HEK293 (cell line): ENCODE measurements around the gene LRRTM2.

ENCODE experiments used
- CTCF ChIA-PET: fragments of 350-600 bp; formaldehyde crosslinking; extraction: SDS; loops from one replicate; lab custom pipeline; 2021; ENCODE audit warnings: antibody characterized with exemption; lab: Yijun Ruan, JAX
- POLR2A ChIA-PET: fragments of 300-600 bp; formaldehyde crosslinking; extraction: SDS; loops from one replicate; lab custom pipeline; 2020; ENCODE audit warnings: antibody characterized with exemption, inconsistent platforms; lab: Yijun Ruan, JAX
- H3K27ac ChIP-seq: fragments of 200-500 bp; sonication (Bioruptor generic); 2 replicates; pipeline ENCODE4 v1.5.1; 2014; ENCODE audit warnings: low read depth, low read length, control low read depth, inconsistent platforms; ENCODE audit errors: extremely low read depth
- H3K36me3 ChIP-seq, 2 experiments: fragments of 200-500 bp in 1 of 2; sonication (Bioruptor generic) in 1 of 2; 1 replicate in 1 of 2; 2 replicates in 1 of 2; pipeline ENCODE4 v1.5.1; 2014 to 2017; ENCODE audit warnings: inconsistent platforms in 2 of 2, low read length in 2 of 2; ENCODE audit not compliant: control insufficient read depth in 2 of 2, insufficient read depth in 1 of 2
- H3K4me1 ChIP-seq: fragments of 200-500 bp; sonication (Bioruptor generic); 2 replicates; pipeline ENCODE4 v1.5.1; 2014; ENCODE audit warnings: mild to moderate bottlenecking, low read length, inconsistent platforms; ENCODE audit not compliant: control insufficient read depth, insufficient read depth
- H3K4me3 ChIP-seq: 2 replicates; pipeline ENCODE4 v1.5.1; 2011; ENCODE audit warnings: low read depth, mild to moderate bottlenecking, control low read depth, low read length, moderate library complexity
- H3K9me3 ChIP-seq: fragments of 200-500 bp; sonication (Bioruptor generic); 2 replicates; pipeline ENCODE4 v1.5.1; 2014; ENCODE audit warnings: low read depth, low read length, inconsistent platforms; ENCODE audit not compliant: control insufficient read depth, insufficient read depth
- FEZF1 ChIP-seq: fragments of 450-650 bp; formaldehyde crosslinking; IDR thresholded peaks from 2 replicates; pipeline ENCODE4 v1.5.1; 2016; ENCODE audit warnings: missing biosample characterization, missing genetic modification characterization
- GFI1B ChIP-seq: fragments of 450-650 bp; formaldehyde crosslinking; IDR thresholded peaks from 2 replicates; pipeline ENCODE4 v1.5.1; 2016; ENCODE audit warnings: missing biosample characterization, missing genetic modification characterization
- KLF7 ChIP-seq: fragments of 450-650 bp; formaldehyde crosslinking; IDR thresholded peaks from 2 replicates; pipeline ENCODE4 v1.5.1; 2016; ENCODE audit warnings: missing biosample characterization, missing genetic modification characterization, borderline replicate concordance
- MEIS1 ChIP-seq: sonication (generic); formaldehyde crosslinking; IDR thresholded peaks from 2 replicates; pipeline ENCODE4 v1.8.1; 2022; ENCODE audit warnings: missing genetic modification reagents, mild to moderate bottlenecking, borderline replicate concordance
- SP3 ChIP-seq: fragments of 450-650 bp; formaldehyde crosslinking; IDR thresholded peaks from 2 replicates; pipeline ENCODE4 v1.5.1; 2016; ENCODE audit warnings: missing biosample characterization, missing genetic modification characterization
- SP7 ChIP-seq: fragments of 450-650 bp; formaldehyde crosslinking; IDR thresholded peaks from 2 replicates; pipeline ENCODE4 v1.5.1; 2016; ENCODE audit warnings: missing biosample characterization, missing genetic modification characterization
- TCF7L2 ChIP-seq: IDR thresholded peaks from 2 replicates; pipeline ENCODE4 v1.6.1; 2011; ENCODE audit warnings: low read depth, mild to moderate bottlenecking, inconsistent platforms, low read length, moderate library complexity, borderline replicate concordance
- ZBTB1 ChIP-seq: fragments of 450-650 bp; formaldehyde crosslinking; IDR thresholded peaks from 2 replicates; pipeline ENCODE4 v1.5.1; 2016; ENCODE audit warnings: missing biosample characterization, missing genetic modification characterization
- ZBTB48 ChIP-seq: fragments of 450-650 bp; formaldehyde crosslinking; IDR thresholded peaks from 2 replicates; pipeline ENCODE4 v1.5.1; 2016; ENCODE audit warnings: missing biosample characterization, missing genetic modification characterization
- ZFHX2 ChIP-seq: fragments of 450-650 bp; formaldehyde crosslinking; conservative IDR thresholded peaks from 2 replicates; pipeline ENCODE4 v1.5.1; 2016; ENCODE audit warnings: missing biosample characterization, missing genetic modification characterization
- ZNF121 ChIP-seq: fragments of 450-650 bp; formaldehyde crosslinking; IDR thresholded peaks from 2 replicates; pipeline ENCODE4 v1.5.1; 2016; ENCODE audit warnings: missing biosample characterization, missing genetic modification characterization
- ZNF146 ChIP-seq: fragments of 450-650 bp; formaldehyde crosslinking; IDR thresholded peaks from 2 replicates; pipeline ENCODE4 v1.5.1; 2016; ENCODE audit warnings: missing biosample characterization, missing genetic modification characterization
- ZNF354C ChIP-seq: fragments of 450-650 bp; formaldehyde crosslinking; IDR thresholded peaks from 2 replicates; pipeline ENCODE4 v1.5.1; 2016; ENCODE audit warnings: missing biosample characterization, missing genetic modification characterization, low read depth, borderline replicate concordance
- ZNF366 ChIP-seq: fragments of 450-650 bp; formaldehyde crosslinking; conservative IDR thresholded peaks from 2 replicates; pipeline ENCODE4 v1.5.1; 2016; ENCODE audit warnings: missing biosample characterization, missing genetic modification characterization
- ZNF548 ChIP-seq: fragments of 450-650 bp; formaldehyde crosslinking; IDR thresholded peaks from 2 replicates; pipeline ENCODE4 v1.5.1; 2016; ENCODE audit warnings: missing biosample characterization, missing genetic modification characterization
- ZNF596 ChIP-seq: fragments of 450-650 bp; IDR thresholded peaks from 2 replicates; pipeline ENCODE4 v1.5.0; 2018; ENCODE audit warnings: missing biosample characterization, mild to moderate bottlenecking, missing genetic modification characterization, moderate library complexity
- ZNF610 ChIP-seq: fragments of 450-650 bp; formaldehyde crosslinking; IDR thresholded peaks from 2 replicates; pipeline ENCODE4 v1.5.1; 2016; ENCODE audit warnings: missing biosample characterization, missing genetic modification characterization, borderline replicate concordance
- ZNF623 ChIP-seq: fragments of 450-650 bp; formaldehyde crosslinking; IDR thresholded peaks from 2 replicates; pipeline ENCODE4 v1.5.1; 2016; ENCODE audit warnings: missing biosample characterization, missing genetic modification characterization
- ZNF626 ChIP-seq: fragments of 450-650 bp; sonication (Bioruptor Pico); formaldehyde crosslinking; IDR thresholded peaks from 2 replicates; pipeline ENCODE4 v1.5.1; 2018; ENCODE audit warnings: missing biosample characterization, missing genetic modification characterization, inconsistent platforms
- ZNF660 ChIP-seq: fragments of 450-650 bp; IDR thresholded peaks from 2 replicates; pipeline ENCODE4 v1.5.1; 2018; ENCODE audit warnings: missing biosample characterization, mild to moderate bottlenecking, missing genetic modification characterization
- ZNF670 ChIP-seq: fragments of 450-650 bp; formaldehyde crosslinking; IDR thresholded peaks from 2 replicates; pipeline ENCODE4 v1.5.1; 2016; ENCODE audit warnings: missing biosample characterization, missing genetic modification characterization, low read depth
- ZSCAN16 ChIP-seq: fragments of 450-650 bp; formaldehyde crosslinking; IDR thresholded peaks from 2 replicates; pipeline ENCODE4 v1.5.1; 2016; ENCODE audit warnings: missing biosample characterization, missing genetic modification characterization
- TF ChIP-seq, protein P1 (sequence below): fragments of 450-650 bp; formaldehyde crosslinking; IDR thresholded peaks from 2 replicates; pipeline ENCODE4 v1.5.1; 2016; ENCODE audit warnings: missing biosample characterization, missing genetic modification characterization
- TF ChIP-seq, protein P2 (sequence below): fragments of 450-650 bp; formaldehyde crosslinking; IDR thresholded peaks from 2 replicates; pipeline ENCODE4 v1.5.0; 2017; ENCODE audit warnings: missing biosample characterization, missing genetic modification characterization, borderline replicate concordance
- TF ChIP-seq, protein P3 (sequence below): fragments of 450-650 bp; formaldehyde crosslinking; IDR thresholded peaks from 2 replicates; pipeline ENCODE4 v1.5.1; 2016; ENCODE audit warnings: missing biosample characterization, missing genetic modification characterization
- TF ChIP-seq, protein P4 (sequence below): fragments of 450-650 bp; formaldehyde crosslinking; IDR thresholded peaks from 2 replicates; pipeline ENCODE4 v1.5.1; 2016; ENCODE audit warnings: missing biosample characterization, missing genetic modification characterization

LRRTM2 gene

DNA sequence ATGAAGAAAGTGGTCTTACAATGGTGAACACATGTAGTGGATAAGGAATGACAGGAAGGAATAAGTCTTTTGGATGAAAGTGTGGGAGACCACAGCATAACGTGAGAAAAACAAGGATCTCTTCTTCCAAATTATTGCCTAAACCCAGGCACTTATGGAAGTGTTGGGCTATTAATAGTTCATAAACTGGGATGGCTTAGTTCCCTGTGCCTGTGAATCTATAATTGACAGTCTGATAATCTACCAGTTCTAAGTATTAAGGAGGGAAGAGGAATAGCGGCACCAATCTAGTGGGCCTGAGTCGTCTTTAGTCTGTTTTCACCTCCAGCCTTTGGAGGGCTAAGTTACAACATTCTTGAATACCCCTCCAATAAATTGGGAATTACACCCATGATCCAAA lies 39.2 kb upstream of the LRRTM2 start:
- Histone ChIP-seq H3K4me3 (no peak overlapping the region), H3K27ac (no peak overlapping the region), H3K9me3 (no peaks in the 10 kb centered on the region), H3K36me3 (peaks cover 2 to 34% of the 10 kb centered on the region in 2 experiments; a peak in 2 of 3 replicates), H3K4me1 (no peaks in the 10 kb centered on the region)
- no peak for TF ChIP-seq ZNF121 (tag by site-specific recombination)
- TF ChIP-seq ZSCAN16 (tag by site-specific recombination) = no peak
- TF ChIP-seq ZBTB1 = no peak
- TF ChIP-seq FEZF1 (tag by site-specific recombination) = no peak
- TF ChIP-seq ZFHX2 = no peak
- TF ChIP-seq KLF7 (tag by site-specific recombination) = no peak
- TF ChIP-seq ZNF354C = no peak
- TF ChIP-seq, protein P1, sequence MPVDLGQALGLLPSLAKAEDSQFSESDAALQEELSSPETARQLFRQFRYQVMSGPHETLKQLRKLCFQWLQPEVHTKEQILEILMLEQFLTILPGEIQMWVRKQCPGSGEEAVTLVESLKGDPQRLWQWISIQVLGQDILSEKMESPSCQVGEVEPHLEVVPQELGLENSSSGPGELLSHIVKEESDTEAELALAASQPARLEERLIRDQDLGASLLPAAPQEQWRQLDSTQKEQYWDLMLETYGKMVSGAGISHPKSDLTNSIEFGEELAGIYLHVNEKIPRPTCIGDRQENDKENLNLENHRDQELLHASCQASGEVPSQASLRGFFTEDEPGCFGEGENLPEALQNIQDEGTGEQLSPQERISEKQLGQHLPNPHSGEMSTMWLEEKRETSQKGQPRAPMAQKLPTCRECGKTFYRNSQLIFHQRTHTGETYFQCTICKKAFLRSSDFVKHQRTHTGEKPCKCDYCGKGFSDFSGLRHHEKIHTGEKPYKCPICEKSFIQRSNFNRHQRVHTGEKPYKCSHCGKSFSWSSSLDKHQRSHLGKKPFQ (tag by site-specific recombination) = no peak
- no peak for TF ChIP-seq ZNF626 (tag by site-specific recombination)
- TF ChIP-seq MEIS1 (CRISPR knock-in tag) = no peak
- TF ChIP-seq, protein P2, sequence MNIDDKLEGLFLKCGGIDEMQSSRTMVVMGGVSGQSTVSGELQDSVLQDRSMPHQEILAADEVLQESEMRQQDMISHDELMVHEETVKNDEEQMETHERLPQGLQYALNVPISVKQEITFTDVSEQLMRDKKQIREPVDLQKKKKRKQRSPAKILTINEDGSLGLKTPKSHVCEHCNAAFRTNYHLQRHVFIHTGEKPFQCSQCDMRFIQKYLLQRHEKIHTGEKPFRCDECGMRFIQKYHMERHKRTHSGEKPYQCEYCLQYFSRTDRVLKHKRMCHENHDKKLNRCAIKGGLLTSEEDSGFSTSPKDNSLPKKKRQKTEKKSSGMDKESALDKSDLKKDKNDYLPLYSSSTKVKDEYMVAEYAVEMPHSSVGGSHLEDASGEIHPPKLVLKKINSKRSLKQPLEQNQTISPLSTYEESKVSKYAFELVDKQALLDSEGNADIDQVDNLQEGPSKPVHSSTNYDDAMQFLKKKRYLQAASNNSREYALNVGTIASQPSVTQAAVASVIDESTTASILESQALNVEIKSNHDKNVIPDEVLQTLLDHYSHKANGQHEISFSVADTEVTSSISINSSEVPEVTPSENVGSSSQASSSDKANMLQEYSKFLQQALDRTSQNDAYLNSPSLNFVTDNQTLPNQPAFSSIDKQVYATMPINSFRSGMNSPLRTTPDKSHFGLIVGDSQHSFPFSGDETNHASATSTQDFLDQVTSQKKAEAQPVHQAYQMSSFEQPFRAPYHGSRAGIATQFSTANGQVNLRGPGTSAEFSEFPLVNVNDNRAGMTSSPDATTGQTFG = no peak
- TF ChIP-seq ZNF596 (tag by site-specific recombination) = no peak
- no peak for TF ChIP-seq ZNF623
- ChIA-PET POLR2A (no interaction called here), CTCF (no interaction called here)

DNA sequence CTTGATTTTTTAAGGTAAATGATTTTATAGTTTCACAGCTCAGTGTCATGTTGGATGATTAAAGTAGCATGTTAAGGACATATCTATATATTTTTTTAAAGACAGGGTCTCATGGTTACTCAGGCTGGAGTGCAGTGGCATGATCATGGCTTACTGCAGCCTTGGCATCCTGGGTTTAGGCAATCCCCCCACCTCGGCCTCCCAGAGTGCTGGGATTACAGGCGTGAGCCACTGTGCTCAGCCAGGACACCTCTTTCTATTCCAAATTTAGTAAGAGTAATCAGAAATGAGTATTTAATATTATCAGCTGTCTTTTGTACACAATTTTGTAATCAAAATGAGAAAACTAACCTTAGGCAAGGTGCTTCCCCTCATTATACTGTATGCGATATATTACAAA lies 38.6 kb upstream of the LRRTM2 start:
- TF ChIP-seq ZNF610 (tag by site-specific recombination) = no peak
- TF ChIP-seq ZBTB48 (tag by site-specific recombination) = no peak
- TF ChIP-seq ZNF366 (tag by site-specific recombination) = no peak
- no peak for TF ChIP-seq SP7 (tag by site-specific recombination)
- TF ChIP-seq SP3 (tag by site-specific recombination) = no peak
- TF ChIP-seq ZNF660 (tag by site-specific recombination) = no peak
- no peak for TF ChIP-seq ZNF146 (tag by site-specific recombination)
- no peak for TF ChIP-seq ZNF670 (tag by site-specific recombination)
- TF ChIP-seq GFI1B (tag by site-specific recombination) = no peak
- no peak for TF ChIP-seq MEIS1 (CRISPR knock-in tag)
- TF ChIP-seq TCF7L2 = no peak
- TF ChIP-seq, protein P3, sequence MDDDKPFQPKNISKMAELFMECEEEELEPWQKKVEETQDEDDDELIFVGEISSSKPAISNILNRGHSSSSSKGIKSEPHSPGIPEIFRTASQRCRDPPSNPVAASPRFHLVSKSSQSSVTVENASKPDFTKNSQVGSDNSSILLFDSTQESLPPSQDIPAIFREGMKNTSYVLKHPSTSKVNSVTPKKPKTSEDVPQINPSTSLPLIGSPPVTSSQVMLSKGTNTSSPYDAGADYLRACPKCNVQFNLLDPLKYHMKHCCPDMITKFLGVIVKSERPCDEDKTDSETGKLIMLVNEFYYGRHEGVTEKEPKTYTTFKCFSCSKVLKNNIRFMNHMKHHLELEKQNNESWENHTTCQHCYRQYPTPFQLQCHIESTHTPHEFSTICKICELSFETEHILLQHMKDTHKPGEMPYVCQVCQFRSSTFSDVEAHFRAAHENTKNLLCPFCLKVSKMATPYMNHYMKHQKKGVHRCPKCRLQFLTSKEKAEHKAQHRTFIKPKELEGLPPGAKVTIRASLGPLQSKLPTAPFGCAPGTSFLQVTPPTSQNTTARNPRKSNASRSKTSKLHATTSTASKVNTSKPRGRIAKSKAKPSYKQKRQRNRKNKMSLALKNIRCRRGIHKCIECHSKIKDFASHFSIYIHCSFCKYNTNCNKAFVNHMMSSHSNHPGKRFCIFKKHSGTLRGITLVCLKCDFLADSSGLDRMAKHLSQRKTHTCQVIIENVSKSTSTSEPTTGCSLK = no peak
- TF ChIP-seq, protein P4, sequence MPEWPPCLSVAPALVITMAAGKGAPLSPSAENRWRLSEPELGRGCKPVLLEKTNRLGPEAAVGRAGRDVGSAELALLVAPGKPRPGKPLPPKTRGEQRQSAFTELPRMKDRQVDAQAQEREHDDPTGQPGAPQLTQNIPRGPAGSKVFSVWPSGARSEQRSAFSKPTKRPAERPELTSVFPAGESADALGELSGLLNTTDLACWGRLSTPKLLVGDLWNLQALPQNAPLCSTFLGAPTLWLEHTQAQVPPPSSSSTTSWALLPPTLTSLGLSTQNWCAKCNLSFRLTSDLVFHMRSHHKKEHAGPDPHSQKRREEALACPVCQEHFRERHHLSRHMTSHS (tag by site-specific recombination) = no peak
- TF ChIP-seq ZNF548 (tag by site-specific recombination) = no peak
- Histone ChIP-seq H3K4me1 (no peaks in the 10 kb centered on the region), H3K4me3 (no peak overlapping the region), H3K36me3 (peaks cover 5 to 30% of the 10 kb centered on the region in 2 experiments; a peak in 2 of 3 replicates), H3K27ac (no peak overlapping the region), H3K9me3 (no peaks in the 10 kb centered on the region)
- ChIA-PET CTCF (no interaction called here), POLR2A (no interaction called here)
